GM12878 (cell line): ENCODE measurements around the gene SMG6. TPM values are rescaled to one million over a fixed set of nuclear protein-coding genes. Genes with fewer than 3 reads are reported as not detected.

Source experiments
- CBX5 ChIP-seq: sonication (generic); IDR thresholded peaks from 2 replicates; pipeline ENCODE4 v1.6.1; 2016; ENCODE audit warnings: low read depth, moderate library complexity, mild to moderate bottlenecking, inconsistent platforms
- CHD1 ChIP-seq: IDR thresholded peaks from 2 replicates; pipeline ENCODE4 v1.6.1; 2012; ENCODE audit warnings: low read depth, low read length, improper control_type of control experiment
- GATAD2B ChIP-seq: fragments of 450-650 bp; conservative IDR thresholded peaks from 2 replicates; pipeline ENCODE4 v1.6.1; 2017; ENCODE audit warnings: low read depth, mild to moderate bottlenecking, moderate library complexity
- MEF2B ChIP-seq: fragments of 450-650 bp; IDR thresholded peaks from 2 replicates; pipeline ENCODE4 v1.6.1; 2018; ENCODE audit warnings: mild to moderate bottlenecking, moderate library complexity; ENCODE audit not compliant: partially characterized antibody, poor library complexity, severe bottlenecking
- NFYB ChIP-seq: IDR thresholded peaks from 2 replicates; pipeline ENCODE4 v1.6.1; 2011; ENCODE audit warnings: low read depth, mild to moderate bottlenecking, low read length, improper control_type of control experiment, moderate library complexity; ENCODE audit not compliant: insufficient read depth
- PAX5 ChIP-seq: IDR thresholded peaks from 2 replicates; pipeline ENCODE4 v1.6.1; 2011; ENCODE audit warnings: low read depth, low read length, borderline replicate concordance
- PKNOX1 ChIP-seq: fragments of 450-650 bp; IDR thresholded peaks from 2 replicates; pipeline ENCODE4 v1.6.1; 2016; ENCODE audit warnings: mild to moderate bottlenecking
- SIX5 ChIP-seq: IDR thresholded peaks from 2 replicates; pipeline ENCODE4 v1.6.1; 2011; ENCODE audit warnings: mild to moderate bottlenecking, low read depth, low read length, moderate library complexity; ENCODE audit not compliant: severe bottlenecking
- SPI1 ChIP-seq: IDR thresholded peaks from 2 replicates; pipeline ENCODE4 v1.6.1; 2011; ENCODE audit warnings: low read depth, mild to moderate bottlenecking, low read length, moderate library complexity, borderline replicate concordance; ENCODE audit not compliant: insufficient read depth
- TBL1XR1 ChIP-seq: IDR thresholded peaks from 2 replicates; pipeline ENCODE4 v1.6.1; 2012; ENCODE audit warnings: low read depth, low read length, improper control_type of control experiment
- TCF3 ChIP-seq: IDR thresholded peaks from 2 replicates; pipeline ENCODE4 v1.6.1; 2012; ENCODE audit warnings: low read depth, mild to moderate bottlenecking, low read length, borderline replicate concordance; ENCODE audit not compliant: insufficient read depth
- USF1 ChIP-seq: IDR thresholded peaks from 2 replicates; pipeline ENCODE4 v1.6.1; 2011; ENCODE audit warnings: borderline replicate concordance, low read depth, mild to moderate bottlenecking, moderate library complexity, mixed read lengths, low read length; ENCODE audit not compliant: insufficient read depth; ENCODE audit errors: extremely low read length
- polyA plus RNA-seq, 11 experiments: library from polyadenylated mRNA; depleted of rRNA in 4 of 11; unstranded in 6 of 11; stranded (reverse) in 5 of 11; fragments of >200 nt; fragmentation: Nextera tagmentation in 4 of 11; fragmentation: Illumina TruSeq in 1 of 11; extraction: Ambion mirVana in 4 of 11; extraction: Trizol in 1 of 11; gene quantifications; 1 replicate in 1 of 11; 2 replicates in 10 of 11; pipeline versions ENCODE4 v1.2.1 to v1.2.3, GENCODE V29; 2011 to 2016; ENCODE audit warnings: inconsistent platforms in 2 of 11, missing spikeins in 2 of 11, low read depth in 1 of 11
- total RNA-seq, 4 experiments: library from RNA; depleted of rRNA in 3 of 4; stranded (reverse); fragments of >200 nt in 3 of 4; fragmentation: Illumina TruSeq in 1 of 4; extraction: Trizol in 1 of 4; gene quantifications; 2 replicates each; pipeline versions ENCODE4 v1.2.1 to v1.2.3, GENCODE V29; 2013 to 2021

Gene SMG6
- total and polyA plus RNA-seq, 10 of the 15 experiments (the other 5 are each of a cell fraction or from before 2014, with no cell fraction given), result 0.58 to 28.7 (median 15.7) TPM

DNA sequence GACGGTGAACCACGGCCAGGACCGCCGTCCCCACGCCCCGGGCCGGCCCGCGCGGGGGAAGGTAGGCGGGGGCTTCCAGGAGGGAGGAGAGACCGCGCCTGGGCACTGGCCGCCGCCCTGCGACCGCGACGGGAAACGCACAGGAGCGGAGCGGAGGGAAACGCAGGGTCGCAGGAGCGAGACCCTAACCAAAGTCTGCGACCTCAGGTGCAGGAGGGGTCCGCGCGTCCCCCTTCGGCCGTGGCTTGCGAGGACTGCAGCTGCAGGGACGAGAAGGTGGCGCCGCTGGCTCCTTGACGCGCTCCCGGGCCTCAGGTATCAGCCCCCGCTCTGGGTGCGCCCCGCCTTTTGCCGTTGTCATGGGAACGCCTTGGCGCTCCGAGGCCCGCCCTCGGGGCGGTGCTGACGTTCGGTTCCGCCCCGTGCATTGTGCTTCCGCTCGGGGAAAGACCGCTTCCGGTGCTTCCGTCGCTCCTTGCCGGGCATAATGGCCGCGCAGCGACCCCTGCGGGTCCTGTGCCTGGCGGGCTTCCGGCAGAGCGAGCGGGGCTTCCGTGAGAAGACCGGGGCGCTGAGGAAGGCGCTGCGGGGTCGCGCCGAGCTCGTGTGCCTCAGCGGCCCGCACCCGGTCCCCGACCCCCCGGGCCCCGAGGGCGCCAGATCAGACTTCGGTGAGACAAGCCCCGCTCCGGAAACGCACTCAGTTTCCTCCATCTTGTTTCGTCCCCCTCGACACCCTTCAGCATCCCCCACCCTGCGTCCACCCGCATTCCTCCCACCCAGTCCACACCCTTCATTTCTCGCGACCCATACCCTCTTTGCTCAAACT, 261.8 kb downstream of the SMG6 start, which contains the start of gene OVCA2 (continued):
- TF ChIP-seq PKNOX1 (peak; percentile 64; the same call in 1 of the 2 replicates), TCF3 (0 out of 2 replicates have a peak, but pooled peaks have one; percentile 50), MEF2B (peak; percentile 64), SPI1 (peak; percentile 28; the same call in 1 of the 2 replicates), GATAD2B (peak; percentile 75), CBX5 (no peak), USF1 (no peak), TBL1XR1 (no peak), PAX5 (peak; percentile 89), NFYB (no peak), CHD1 (no peak), SIX5 (peak; percentile 82)
